Testis (tissue), 3 donors: ENCODE results near the gene STX18. TPM values are rescaled to one million over a fixed set of nuclear protein-coding genes. Genes with fewer than 3 reads are reported as not detected.

Source experiments
- DNase-seq: peaks from one replicate; pipeline ENCODE4 v3.0.0-alpha.2; 2019
- H3K27ac ChIP-seq, 2 donors: fragments of 200-600 bp; sonication (generic); one replicate each; pipeline ENCODE4 v1.5.1; 2019
- H3K27me3 ChIP-seq: fragments of 200-600 bp; sonication (generic); one replicate; pipeline ENCODE4 v1.5.1; 2019
- H3K36me3 ChIP-seq: fragments of 200-600 bp; sonication (generic); one replicate; pipeline ENCODE4 v1.5.1; 2017; ENCODE audit warnings: low read depth; ENCODE audit errors: missing control alignments
- H3K4me1 ChIP-seq: fragments of 200-600 bp; sonication (generic); one replicate; pipeline ENCODE4 v1.5.1; 2019
- H3K4me3 ChIP-seq, 2 donors: fragments of 200-600 bp; sonication (generic); one replicate each; pipeline ENCODE4 v1.5.1; 2017 to 2019
- H3K9me3 ChIP-seq: fragments of 200-600 bp; sonication (generic); one replicate; pipeline ENCODE4 v1.5.1; 2017
- CTCF ChIP-seq, 3 experiments: fragments of 450-650 bp in 2 of 3; fragments of 200-600 bp in 1 of 3; sonication (generic) in 1 of 3; IDR thresholded peaks; one replicate each; pipeline ENCODE4 v1.5.1; 2016 to 2019; ENCODE audit warnings: antibody characterized with exemption in 3 of 3, mild to moderate bottlenecking in 2 of 3, moderate library complexity in 1 of 3
- POLR2A ChIP-seq: fragments of 450-650 bp; IDR thresholded peaks from one replicate; pipeline ENCODE4 v1.6.1; 2017; ENCODE audit warnings: antibody characterized with exemption, mild to moderate bottlenecking, moderate library complexity
- WGBS, 2 donors: methylation state at CpG; one replicate each; pipeline ENCODE4 v1.1.5; 2018; 5-methylcytosine and 5-hydroxymethylcytosine counted together
- intact Hi-C: fragments of 100-400 bp; cut with DNase I; formaldehyde crosslinking; loops from one replicate; pipeline ENCODE4 v1.15.1; 2023; ENCODE audit warnings: low total_unique reads
- polyA plus RNA-seq: library from polyadenylated mRNA; stranded (reverse); fragments of 350-450 nt; fragmentation: Illumina TruSeq; extraction: RNeasy Lipid Tissue Mini Kit (QIAGEN cat#74804); gene quantifications from one replicate; pipeline ENCODE4 v1.2.3, GENCODE V29; 2014; ENCODE audit warnings: low read depth, low replicate concordance; ENCODE audit not compliant: insufficient read depth
- total RNA-seq, 2 donors: library from RNA; depleted of rRNA; stranded (reverse); fragments of >200 nt; gene quantifications; one replicate each; pipeline ENCODE4 v1.2.3, GENCODE V29; 2016

STX18 gene
- total and polyA plus RNA-seq, 3 donors from 2014 or later, result 53.5 to 111 (median 55.0) TPM

GRCh38 chr4:4488405-4489404 lies 53.1 kb downstream of the STX18 start:
- 48 to 53% methylated on average over 6 of the region's 6 CpGs for WGBS, 2 donors
- intact Hi-C loops, result no loop called here

GRCh38 chr4:4486969-4487368 lies 54.9 kb downstream of the STX18 start:
- intact Hi-C loops, result no loop called here
- no peak overlapping the region for H3K4me3 ChIP-seq
- H3K4me1 ChIP-seq, result no peaks in the 10 kb centered on the region
- DNase-seq, result no peak
- 77 to 84% methylated on average over 3 of the region's 3 CpGs for WGBS, 2 donors
- no peaks in the 10 kb centered on the region for H3K9me3 ChIP-seq
- no peaks in the 10 kb centered on the region for H3K36me3 ChIP-seq
- H3K27me3 ChIP-seq, result no peaks in the 10 kb centered on the region
- H3K27ac ChIP-seq, result no peak overlapping the region
- TF ChIP-seq POLR2A, result no peak

More at GRCh38 chr4:4488405-4489404, 53.1 kb downstream of the STX18 start:
- TF ChIP-seq POLR2A (no peak), CTCF (IDR thresholded peaks at IDR 0.05) (peak; percentile 60 to 82 (median 76))
- H3K27me3 ChIP-seq, result no peaks in the 10 kb centered on the region
- DNase-seq, result peak; percentile 81
- no peak overlapping the region for H3K4me3 ChIP-seq
- no peak overlapping the region for H3K27ac ChIP-seq
- H3K36me3 ChIP-seq, result no peaks in the 10 kb centered on the region
- no peaks in the 10 kb centered on the region for H3K9me3 ChIP-seq
- H3K4me1 ChIP-seq, result no peaks in the 10 kb centered on the region

GRCh38 chr4:4485806-4486205 lies 56.0 kb downstream of the STX18 start:
- intact Hi-C loops, result no loop called here
- no peak for DNase-seq
- WGBS, 2 donors, result 85 to 92% methylated on average over 10 of the region's 10 CpGs
- Histone ChIP-seq H3K27ac (no peak overlapping the region), H3K36me3 (no peaks in the 10 kb centered on the region), H3K4me3 (no peak overlapping the region), H3K9me3 (no peaks in the 10 kb centered on the region), H3K4me1 (peaks cover under 1% of the 10 kb centered on the region), H3K27me3 (no peaks in the 10 kb centered on the region)
- TF ChIP-seq POLR2A, result no peak
- TF ChIP-seq CTCF (IDR thresholded peaks at IDR 0.05), result no peak

- Histone ChIP-seq H3K9me3 (no peaks in the 10 kb centered on the region), H3K4me3 (no peak overlapping the region), H3K27me3 (no peaks in the 10 kb centered on the region), H3K4me1 (peaks cover 3% of the 10 kb centered on the region), H3K36me3 (no peaks in the 10 kb centered on the region), H3K27ac (no peak overlapping the region)
- intact Hi-C loops, result no loop called here
- no peak for TF ChIP-seq POLR2A
- TF ChIP-seq CTCF (IDR thresholded peaks at IDR 0.05), result no peak
- WGBS, 2 donors, result 78 to 79% methylated on average over 3 of the region's 3 CpGs
- no peak for DNase-seq
Observed at GRCh38 chr4:4481399-4481994, 60.4 kb downstream of the STX18 start.

- intact Hi-C loops, result no loop called here
- H3K27ac ChIP-seq, result no peak overlapping the region
- H3K4me1 ChIP-seq, result peaks cover 3% of the 10 kb centered on the region
- no peak overlapping the region for H3K4me3 ChIP-seq
- peak in 1 of 3 experiments; percentile 46 for TF ChIP-seq CTCF (IDR thresholded peaks at IDR 0.05)
- no peak for TF ChIP-seq POLR2A
- no peaks in the 10 kb centered on the region for H3K36me3 ChIP-seq
- WGBS, 2 donors, result 45 to 63% methylated on average over 6 of the region's 6 CpGs
- no peak for DNase-seq
- H3K27me3 ChIP-seq, result no peaks in the 10 kb centered on the region
- no peaks in the 10 kb centered on the region for H3K9me3 ChIP-seq
Observed at GRCh38 chr4:4480685-4481398, 61.0 kb downstream of the STX18 start.
